ENCODE data around the gene RBPJL.

The RBPJL gene, protein sequence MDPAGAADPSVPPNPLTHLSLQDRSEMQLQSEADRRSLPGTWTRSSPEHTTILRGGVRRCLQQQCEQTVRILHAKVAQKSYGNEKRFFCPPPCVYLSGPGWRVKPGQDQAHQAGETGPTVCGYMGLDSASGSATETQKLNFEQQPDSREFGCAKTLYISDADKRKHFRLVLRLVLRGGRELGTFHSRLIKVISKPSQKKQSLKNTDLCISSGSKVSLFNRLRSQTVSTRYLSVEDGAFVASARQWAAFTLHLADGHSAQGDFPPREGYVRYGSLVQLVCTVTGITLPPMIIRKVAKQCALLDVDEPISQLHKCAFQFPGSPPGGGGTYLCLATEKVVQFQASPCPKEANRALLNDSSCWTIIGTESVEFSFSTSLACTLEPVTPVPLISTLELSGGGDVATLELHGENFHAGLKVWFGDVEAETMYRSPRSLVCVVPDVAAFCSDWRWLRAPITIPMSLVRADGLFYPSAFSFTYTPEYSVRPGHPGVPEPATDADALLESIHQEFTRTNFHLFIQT

DNA sequence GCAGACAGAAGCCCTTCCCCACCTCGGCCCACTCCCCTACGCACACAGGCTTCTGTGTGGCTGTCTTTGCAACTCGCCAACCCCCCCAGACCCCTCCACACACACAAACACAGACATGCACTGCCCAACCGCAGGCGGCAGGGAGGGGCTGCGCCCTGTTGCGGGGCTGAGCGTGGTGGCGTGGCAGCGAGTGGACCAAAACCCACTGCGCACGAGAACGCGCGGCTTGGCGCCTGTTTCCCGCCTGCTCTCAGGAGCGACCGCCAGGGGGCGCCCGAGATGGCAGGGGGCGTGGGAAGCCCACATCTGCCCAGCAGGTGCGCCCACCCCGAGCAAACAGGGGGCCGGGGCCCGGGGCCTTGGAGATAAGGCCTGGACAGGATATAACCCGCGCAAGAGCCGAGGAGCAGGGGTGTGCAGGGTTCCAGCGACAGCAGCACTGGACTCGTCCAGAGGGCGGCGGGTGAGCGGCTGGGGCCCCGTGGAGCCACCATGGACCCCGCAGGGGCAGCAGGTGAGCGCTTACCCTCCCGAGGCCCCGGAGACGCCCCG is at the start of gene RBPJL:
TSS of gene RBPJL (plus strand) at position 410 of the 552 bp plus-strand sequence. CDS start at position 493, 83 bp downstream.
- in situ Hi-C loops (cut with MboI; ENCODE audit: low sequenced_read_pairs): loop anchor here (25.0 kb wide), 1 partner anchor 456 kb away; no protein-coding TSS in a partner anchor

DNA sequence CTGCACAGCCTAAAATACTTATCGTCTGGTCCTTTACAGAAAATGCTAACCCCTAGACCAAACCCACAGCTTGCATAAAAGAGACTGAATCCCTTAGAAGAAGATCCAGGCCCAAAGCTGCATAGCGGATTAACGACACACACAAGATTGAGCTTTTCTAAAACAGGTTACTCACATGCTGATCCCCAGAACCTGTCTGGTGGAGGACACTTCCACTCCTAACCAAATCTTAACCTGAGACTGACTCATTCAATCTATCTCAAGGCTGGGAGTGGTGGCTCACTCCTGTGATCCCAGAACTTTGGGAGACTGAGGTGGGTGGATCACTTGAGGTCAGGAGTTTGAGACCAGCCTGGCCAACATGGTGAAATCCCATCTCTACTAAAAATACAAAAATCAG is 49.5 kb upstream of the RBPJL start:
- in situ Hi-C loops (cut with MboI; ENCODE audit: low sequenced_read_pairs): no loop called here

DNA sequence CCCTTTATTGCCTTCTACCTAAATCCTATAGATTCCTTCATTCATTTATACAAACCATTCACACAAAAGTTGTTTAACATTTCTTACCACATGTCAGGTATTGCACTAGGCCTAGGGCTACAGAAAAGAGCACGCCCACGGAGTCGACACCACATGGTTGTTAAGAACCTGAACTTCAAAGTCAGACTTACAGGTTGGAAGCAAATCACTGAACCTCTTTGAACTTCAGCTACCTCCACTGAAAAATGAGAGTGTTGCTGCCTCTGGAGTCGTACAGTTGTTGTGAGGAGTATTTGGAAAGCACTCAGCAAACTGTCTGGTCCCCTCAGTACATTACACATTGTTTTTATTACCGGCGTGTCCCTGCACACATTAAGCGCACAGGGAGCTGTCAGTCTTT is 48.9 kb upstream of the RBPJL start:
- in situ Hi-C loops (cut with MboI; ENCODE audit: low sequenced_read_pairs): no loop called here

DNA sequence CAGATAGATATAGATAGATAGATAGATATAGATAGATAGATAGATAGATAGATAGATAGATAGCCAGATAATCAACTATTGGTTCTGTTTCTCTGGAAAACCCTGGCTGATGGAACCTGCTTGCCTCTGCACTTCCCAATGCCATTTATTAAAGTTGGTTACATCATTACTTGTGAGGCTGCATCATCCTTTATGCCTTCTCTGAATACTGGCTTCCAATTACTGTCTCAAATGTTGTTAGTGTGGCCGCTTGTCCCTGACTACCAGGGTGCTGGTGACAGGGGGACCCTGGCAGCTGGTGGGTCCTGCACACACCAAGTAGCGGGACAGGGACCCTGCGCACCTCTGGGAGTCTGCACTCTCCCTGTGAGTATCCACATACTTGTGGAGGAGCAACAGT is 48.4 kb upstream of the RBPJL start:
- in situ Hi-C loops (cut with MboI; ENCODE audit: low sequenced_read_pairs): no loop called here

DNA sequence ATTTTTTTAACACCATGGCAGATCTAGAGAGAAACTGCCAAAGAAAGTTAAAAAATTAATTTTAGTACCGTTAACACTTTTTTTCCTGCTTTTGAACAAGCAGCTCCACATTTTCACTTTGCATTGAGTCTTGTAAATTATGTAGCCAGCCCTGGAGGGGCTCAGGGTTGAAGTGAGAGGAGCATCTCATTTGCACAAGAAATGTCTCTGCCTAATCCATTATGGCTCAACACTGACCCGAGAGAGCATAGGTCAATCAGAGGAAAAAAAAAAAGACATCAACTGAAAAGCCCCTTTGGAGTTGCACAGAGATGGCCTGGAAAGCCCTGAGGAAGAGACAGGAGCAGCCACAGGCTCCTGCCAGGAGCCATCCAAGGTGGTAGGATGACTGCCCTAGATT is 48.0 kb upstream of the RBPJL start:
- in situ Hi-C loops (cut with MboI; ENCODE audit: low sequenced_read_pairs): no loop called here

DNA sequence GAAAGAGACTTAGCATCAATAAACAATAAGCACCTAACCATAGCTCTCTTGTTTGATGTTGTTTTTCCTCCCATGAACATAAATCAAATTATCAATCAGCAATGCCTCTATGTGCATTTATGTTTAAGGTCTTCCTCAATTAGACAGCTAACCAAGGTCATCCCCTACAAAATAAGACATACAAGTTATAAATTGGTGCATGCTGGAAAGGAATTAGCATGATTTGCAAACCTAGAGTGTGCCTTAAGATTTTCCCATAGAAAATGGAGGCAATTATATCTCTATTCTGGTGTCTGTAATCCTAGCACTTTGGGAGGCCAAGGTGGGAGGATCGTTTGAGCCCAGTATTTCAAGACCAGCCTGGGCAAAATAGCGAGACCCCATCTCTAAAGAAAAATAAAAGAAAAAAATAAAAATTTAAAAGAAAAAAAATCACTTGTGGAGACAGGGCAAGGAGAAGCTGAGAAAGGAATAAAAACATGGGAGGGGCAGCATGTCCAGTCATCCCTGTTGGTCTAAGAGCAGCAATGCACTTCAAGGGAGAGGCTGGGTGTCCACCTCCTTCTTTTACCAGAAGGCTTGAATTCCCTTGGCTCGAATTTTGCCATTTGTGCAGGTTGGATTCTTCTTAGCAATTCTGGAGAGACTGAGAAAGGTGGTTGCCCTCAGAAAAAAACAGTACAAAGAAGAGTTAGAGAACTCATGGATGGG is 42.9 kb upstream of the RBPJL start:
- in situ Hi-C loops (cut with MboI; ENCODE audit: low sequenced_read_pairs): no loop called here

DNA sequence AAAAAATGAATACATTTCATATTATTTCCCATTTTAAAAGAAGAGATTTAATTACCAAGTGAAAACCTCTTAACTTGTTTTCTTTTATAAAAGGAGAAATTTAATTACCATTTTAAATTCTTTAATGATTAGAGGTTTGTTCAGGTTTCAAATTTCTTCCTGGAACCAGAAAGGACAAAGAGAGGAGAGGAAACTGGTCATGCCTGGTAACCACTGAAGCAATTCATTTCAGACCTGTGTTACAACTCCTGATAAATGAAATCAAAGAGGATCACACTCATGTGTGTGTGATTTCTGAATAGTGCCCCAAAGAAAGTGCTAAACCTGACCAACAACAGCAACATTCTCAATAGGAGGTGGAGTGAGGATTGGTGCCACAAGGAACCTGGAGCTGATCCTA is 39.7 kb upstream of the RBPJL start:
- in situ Hi-C loops (cut with MboI; ENCODE audit: low sequenced_read_pairs): no loop called here

DNA sequence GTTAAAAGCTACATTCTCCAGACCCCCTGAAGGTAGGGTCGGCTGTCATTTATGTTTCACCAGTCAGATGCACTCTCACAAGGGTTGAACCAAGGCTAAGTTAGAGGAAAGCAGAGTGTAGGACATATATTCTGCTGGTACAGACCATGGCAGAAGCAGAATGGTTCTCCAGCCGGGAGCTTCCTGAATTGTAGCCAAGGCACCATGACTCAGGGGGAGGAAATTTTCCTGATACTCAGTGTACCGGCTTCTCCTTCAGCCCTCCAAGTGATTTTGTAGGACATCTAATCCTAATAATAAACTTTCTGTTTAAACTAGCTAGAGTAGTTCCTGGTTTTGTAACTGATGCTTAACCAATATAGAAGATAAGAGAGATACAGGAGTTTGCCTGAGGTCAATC is 38.1 kb upstream of the RBPJL start:
- in situ Hi-C loops (cut with MboI; ENCODE audit: low sequenced_read_pairs): no loop called here

DNA sequence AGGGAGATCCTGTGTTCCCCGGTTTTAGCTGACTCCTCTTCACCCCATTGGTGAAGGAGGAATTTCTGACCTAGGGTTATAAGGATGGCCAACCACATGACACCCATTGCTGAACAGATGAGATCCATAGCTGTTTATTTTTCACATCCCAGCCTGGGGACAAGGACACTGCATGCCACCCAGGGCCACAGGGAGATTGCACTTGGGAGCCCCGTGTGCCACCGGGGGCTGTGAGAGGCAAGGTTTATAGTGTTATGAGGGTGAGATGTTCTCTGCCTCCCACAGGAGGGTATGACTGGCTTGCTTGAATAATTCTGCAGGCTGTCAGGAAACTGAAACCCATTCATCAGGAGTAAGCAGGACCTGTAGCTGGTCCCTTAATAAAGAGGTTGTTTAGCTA is 37.6 kb upstream of the RBPJL start:
- in situ Hi-C loops (cut with MboI; ENCODE audit: low sequenced_read_pairs): no loop called here

DNA sequence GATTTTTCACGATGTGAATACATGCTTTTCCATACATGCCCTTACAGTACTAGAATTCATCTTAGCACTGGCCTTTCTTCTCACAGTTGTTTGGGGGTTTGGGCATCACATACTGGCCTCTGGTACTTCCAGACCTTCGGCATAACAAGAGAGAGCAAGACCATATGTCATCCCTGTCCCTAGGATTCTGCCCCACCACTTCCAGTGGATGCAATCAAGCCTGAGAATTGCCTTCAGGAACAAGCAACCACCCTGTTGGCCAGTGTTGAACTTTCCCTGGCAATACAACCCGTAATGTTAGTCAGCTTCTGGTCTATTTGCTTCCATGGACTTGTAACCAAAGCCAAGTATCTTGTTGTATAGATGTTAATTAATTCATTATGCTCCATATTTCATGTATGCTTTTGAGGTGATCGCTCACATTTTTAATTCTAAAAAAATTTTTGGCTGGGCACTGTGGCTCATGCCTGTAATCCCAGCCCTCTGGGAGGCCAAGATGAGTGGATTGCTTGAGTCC is 36.8 kb upstream of the RBPJL start:
- in situ Hi-C loops (cut with MboI; ENCODE audit: low sequenced_read_pairs): no loop called here

DNA sequence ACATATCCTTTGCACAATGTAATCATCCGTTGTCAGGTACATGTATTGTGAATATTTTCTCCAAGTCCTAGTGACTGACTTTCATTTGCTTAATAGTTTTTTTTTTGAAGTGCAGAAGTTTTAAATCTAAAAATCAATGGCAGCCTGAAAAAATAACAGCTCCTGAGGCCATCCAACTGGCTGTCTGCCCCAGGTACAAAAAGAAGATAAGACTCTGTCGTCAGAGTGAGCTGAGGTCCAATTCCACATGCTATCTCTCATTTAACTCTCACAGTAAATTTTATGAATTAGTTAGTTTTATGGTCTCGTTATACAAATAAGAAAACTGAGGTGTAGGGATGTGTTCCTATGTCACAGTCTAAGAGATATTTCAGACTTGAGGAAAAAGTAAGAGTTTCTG is 31.3 kb upstream of the RBPJL start:
- in situ Hi-C loops (cut with MboI; ENCODE audit: low sequenced_read_pairs): no loop called here

DNA sequence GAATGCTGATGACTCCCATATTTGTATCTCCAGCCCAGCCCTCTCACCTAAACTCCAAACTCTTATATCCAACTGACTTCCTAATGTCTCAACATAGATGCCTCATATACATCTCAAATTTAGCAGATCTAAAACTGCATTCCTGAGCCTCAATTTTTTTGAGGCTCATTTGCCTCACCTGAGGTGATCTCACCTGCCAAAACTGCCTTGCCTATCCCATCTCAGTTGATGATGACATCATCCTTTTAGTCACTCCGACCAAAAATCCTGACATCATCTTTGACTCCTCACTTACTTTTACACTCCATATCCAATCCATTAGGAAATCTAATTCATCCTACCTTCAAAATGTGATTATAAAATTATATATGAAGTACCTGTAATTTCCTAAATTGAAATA is 26.6 kb upstream of the RBPJL start:
- in situ Hi-C loops (cut with MboI; ENCODE audit: low sequenced_read_pairs): no loop called here

DNA sequence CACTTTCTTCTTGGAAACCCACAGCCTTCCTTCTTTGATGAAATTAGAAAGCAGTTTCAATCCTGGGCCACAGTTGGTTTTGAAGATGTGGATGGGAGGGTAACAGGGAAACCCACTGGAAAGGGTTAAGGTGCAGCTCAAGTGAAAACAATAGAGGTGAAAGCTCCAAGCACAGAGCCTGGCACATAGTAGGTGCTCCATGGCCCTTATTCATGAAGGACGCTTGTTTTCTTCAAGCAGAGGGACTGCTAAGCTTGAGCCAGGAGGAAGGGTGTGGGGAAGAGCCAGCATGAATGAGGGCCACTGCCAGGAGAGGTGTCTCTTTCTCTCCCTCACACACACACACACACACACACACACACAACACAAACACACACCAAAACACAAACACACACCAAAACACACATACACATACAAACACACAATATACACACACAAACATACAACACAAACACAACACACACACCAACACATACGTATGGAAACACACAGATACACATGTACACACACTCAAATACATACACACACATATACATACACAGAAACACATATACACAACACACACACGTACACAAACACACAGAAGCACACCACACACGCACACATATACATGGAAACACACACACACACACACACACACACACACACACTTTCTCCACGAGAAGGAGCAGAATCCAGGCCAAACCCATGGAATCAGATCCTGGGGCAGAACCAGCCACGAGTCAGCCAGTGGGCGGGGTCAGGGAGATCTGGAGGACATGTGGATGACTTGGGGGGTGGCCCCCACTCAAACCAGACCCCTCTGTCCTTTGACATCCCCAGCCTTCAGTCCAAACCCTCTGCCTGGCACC is 23.7 kb upstream of the RBPJL start:
- in situ Hi-C loops (cut with MboI; ENCODE audit: low sequenced_read_pairs): no loop called here

DNA sequence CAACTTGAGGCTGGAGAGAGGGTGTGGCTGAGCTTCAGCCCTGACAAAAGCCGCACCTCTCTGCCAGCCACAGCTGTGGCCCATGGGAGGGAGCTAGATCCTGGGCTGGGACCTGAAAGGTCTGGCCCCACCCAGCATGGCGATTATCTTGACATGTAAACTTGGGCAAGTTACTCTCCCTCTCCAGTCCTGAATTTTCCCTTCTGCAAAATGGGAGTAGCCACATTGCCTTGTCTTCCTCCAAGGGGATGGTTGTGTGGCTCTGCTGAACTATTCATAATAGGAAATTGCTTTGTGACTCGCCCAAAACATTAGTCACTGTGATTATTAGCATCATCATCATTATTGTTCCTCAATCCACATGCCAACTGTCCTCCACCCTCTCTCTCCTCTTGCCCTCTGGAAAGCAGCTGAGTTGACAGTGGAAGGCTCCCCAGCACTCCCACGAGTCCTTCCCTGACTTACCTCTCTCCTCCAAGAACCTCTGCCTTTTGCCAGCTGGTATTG is 23.0 kb upstream of the RBPJL start:
- in situ Hi-C loops (cut with MboI; ENCODE audit: low sequenced_read_pairs): no loop called here

DNA sequence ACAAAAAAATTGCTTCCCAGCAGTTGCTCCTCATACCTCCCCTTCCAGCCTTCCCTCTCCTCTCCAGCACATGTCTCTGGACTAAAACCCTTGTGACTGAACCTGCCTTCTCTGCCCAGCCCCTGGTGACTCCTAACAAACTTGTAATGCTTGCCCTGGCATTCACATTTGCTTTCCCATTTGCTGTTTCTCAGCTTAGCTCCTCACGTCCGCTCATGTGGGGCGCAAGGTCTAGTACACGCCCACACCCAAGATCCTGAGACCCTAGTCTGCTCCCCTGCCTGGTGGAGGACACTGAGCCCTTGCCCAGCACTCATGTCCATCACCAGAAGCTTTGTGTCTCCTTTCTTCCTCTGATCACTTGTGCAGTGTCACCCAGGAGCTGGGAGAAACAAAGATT is 18.3 kb upstream of the RBPJL start:
- in situ Hi-C loops (cut with MboI; ENCODE audit: low sequenced_read_pairs): no loop called here

DNA sequence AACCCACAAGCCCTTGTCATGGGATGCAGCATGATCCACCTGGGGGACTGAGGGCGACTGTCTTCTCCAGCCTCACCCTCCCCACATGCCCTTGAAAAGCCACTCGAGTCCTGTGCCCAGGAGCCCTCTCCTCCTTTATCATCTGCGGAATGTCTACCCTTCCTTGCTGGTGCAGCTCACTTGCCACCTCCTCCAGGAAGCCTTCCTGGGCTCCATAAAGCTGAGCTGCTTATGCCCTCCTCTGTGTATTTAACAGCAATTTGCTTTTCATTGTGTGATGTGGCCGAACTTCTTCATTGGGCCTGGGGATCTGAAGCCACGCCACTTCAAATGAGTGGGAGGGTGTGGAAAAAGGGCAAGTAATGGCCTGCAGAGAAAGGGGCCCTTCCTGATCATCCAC is 17.8 kb upstream of the RBPJL start:
- in situ Hi-C loops (cut with MboI; ENCODE audit: low sequenced_read_pairs): no loop called here

DNA sequence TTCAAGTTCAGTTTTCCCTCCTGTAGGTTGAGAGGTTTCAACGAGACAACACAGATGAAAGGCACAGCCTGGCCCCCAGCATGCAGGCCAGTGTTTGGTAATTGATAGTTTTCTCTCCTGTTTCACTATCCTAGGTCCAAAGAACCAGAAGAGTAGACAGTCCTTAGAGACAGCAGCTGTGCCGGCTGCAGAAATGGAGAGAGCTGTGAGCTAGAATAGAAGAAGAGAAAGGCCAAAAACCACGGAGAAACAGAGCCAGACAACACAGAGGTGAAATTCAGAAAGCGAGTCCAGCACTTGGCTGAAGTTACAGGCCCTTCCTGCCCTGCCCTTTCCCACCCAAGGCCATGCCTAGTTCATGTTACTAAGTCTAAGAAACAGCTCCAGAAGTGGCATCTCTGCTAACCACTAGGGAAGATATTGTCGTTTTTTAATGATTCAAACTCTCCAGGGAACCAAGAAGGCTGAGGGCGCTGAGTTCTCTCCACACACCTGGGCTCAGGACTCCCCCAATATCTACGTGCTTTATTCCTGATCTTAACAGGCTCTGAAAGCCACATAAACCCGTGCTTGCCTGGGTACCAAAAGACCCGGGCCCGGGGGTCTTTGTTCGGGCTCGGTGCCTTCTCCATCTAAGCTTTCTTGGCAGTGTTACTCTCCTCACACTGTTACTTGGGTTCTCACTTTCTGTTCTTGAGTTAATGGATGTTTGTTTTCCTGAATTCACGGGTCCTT is 16.5 kb upstream of the RBPJL start:
- in situ Hi-C loops (cut with MboI; ENCODE audit: low sequenced_read_pairs): no loop called here

DNA sequence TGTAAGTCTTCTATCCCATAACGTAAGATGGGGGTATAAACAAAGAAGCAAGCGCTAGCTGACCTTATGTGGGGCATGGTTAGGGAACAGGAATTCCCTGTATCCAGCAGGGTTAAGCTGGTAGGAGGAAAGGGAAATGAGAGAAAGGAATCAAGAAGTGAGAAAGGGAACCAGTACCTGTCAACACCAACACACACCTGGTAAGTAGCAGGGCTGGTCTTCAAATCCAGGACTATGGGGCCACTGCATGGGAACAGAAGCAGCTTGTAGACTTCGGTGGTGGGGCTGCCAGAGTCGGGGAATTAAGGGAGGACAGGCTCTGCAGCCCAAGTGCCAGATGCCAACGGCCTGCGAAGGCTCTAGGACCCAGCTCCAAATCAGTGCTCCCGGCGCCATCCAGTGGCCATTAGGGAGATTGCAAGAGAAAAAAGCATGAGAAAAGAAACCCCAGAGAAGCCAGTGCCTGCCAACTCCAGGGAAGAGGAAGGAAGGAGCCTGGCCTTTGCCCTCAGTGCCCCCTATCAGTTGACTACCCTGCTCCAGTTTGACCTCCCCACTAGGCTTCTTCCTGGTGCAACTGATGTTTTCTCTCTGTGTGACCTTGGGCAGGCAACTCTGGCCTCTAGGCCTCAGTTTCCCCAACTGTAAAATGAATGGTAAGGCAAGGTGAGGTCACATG is 15.8 kb upstream of the RBPJL start:
- in situ Hi-C loops (cut with MboI; ENCODE audit: low sequenced_read_pairs): no loop called here

DNA sequence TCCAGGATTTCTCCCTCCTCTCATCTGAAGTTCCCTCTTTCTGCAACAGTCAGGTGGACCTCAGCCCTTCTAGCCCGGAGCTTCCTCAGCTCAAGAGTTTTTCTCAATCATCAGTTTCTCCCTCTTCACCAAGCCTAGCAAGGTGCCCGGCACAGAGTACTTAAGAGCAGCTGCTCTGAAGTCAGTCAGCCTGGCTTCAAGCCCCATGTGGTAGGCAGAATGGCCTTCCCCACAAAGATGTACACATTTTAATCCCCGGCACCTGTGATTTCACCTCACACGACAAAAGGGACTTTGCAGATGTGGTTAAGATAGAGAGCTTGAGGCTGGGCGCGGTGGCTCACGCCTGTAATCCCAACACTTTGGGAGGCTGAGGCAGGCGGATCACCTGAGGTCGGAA is 15.1 kb upstream of the RBPJL start:
- in situ Hi-C loops (cut with MboI; ENCODE audit: low sequenced_read_pairs): no loop called here

Data from HL-60/S4 treated with phorbol 12-myristate 13-acetate at 8.2 ng/mL for 4 days and 3 days (cell line).